ENCODE measurements around the gene ZSCAN25. TPM values are rescaled to one million over a fixed set of nuclear protein-coding genes. Genes with fewer than 3 reads are reported as not detected.

ZSCAN25 gene
- polyA plus RNA-seq, 1 donor, result 14.3 TPM

- peaks cover 37% of the 10 kb centered on the region for H3K36me3 ChIP-seq (ENCODE audit: control insufficient read depth, insufficient read depth, low read length)
- H3K4me3 ChIP-seq (ENCODE audit: low read length), result peak overlapping the region; percentile 92
- DNase-seq, result no peak
- WGBS (ENCODE audit: insufficient coverage, low lambda C conversion rate), result no CpG with 5 or more reads among the region's 22 CpGs
- peaks cover 8% of the 10 kb centered on the region for H3K4me1 ChIP-seq (ENCODE audit: control insufficient read depth, insufficient read depth, low read length)
- peak overlapping the region; percentile 75 for H3K27ac ChIP-seq (ENCODE audit: low read length)
- H3K9me3 ChIP-seq (ENCODE audit: control insufficient read depth, low read depth, low read length), result no peaks in the 10 kb centered on the region
- H3K27me3 ChIP-seq (ENCODE audit: control insufficient read depth, insufficient read depth, low read length), result no peaks in the 10 kb centered on the region
These were observed 541 bp downstream of the ZSCAN25 start for GRCh38 chr7:99617192-99617781.

- peaks cover 51% of the 10 kb centered on the region for H3K36me3 ChIP-seq (ENCODE audit: control insufficient read depth, insufficient read depth, low read length)
- WGBS (ENCODE audit: insufficient coverage, low lambda C conversion rate), result no CpG with 5 or more reads among the region's 3 CpGs
- DNase-seq, result no peak
- no peak overlapping the region for H3K27ac ChIP-seq (ENCODE audit: low read length)
- no peaks in the 10 kb centered on the region for H3K27me3 ChIP-seq (ENCODE audit: control insufficient read depth, insufficient read depth, low read length)
- no peaks in the 10 kb centered on the region for H3K9me3 ChIP-seq (ENCODE audit: control insufficient read depth, low read depth, low read length)
- no peak overlapping the region for H3K4me3 ChIP-seq (ENCODE audit: low read length)
- H3K4me1 ChIP-seq (ENCODE audit: control insufficient read depth, insufficient read depth, low read length), result peaks cover 8% of the 10 kb centered on the region
These were observed 2.0 kb downstream of the ZSCAN25 start for GRCh38 chr7:99618726-99619125.

- H3K4me1 ChIP-seq (ENCODE audit: control insufficient read depth, insufficient read depth, low read length), result peaks cover 8% of the 10 kb centered on the region
- H3K36me3 ChIP-seq (ENCODE audit: control insufficient read depth, insufficient read depth, low read length), result peaks cover 61% of the 10 kb centered on the region
- no peak for DNase-seq
- H3K27ac ChIP-seq (ENCODE audit: low read length), result no peak overlapping the region
- no peak overlapping the region for H3K4me3 ChIP-seq (ENCODE audit: low read length)
- H3K27me3 ChIP-seq (ENCODE audit: control insufficient read depth, insufficient read depth, low read length), result no peaks in the 10 kb centered on the region
- WGBS (ENCODE audit: insufficient coverage, low lambda C conversion rate), result no CpG with 5 or more reads among the region's 18 CpGs
- H3K9me3 ChIP-seq (ENCODE audit: control insufficient read depth, low read depth, low read length), result no peaks in the 10 kb centered on the region
These were observed 2.9 kb downstream of the ZSCAN25 start for GRCh38 chr7:99619571-99620130.

GRCh38 chr7:99621271-99621670, 4.5 kb downstream of the ZSCAN25 start:
- no peak overlapping the region for H3K27ac ChIP-seq (ENCODE audit: low read length)
- H3K9me3 ChIP-seq (ENCODE audit: control insufficient read depth, low read depth, low read length), result no peaks in the 10 kb centered on the region
- no peak for DNase-seq
- no CpG with 5 or more reads among the region's 5 CpGs for WGBS (ENCODE audit: insufficient coverage, low lambda C conversion rate)
- peaks cover 8% of the 10 kb centered on the region for H3K4me1 ChIP-seq (ENCODE audit: control insufficient read depth, insufficient read depth, low read length)
- peaks cover 77% of the 10 kb centered on the region for H3K36me3 ChIP-seq (ENCODE audit: control insufficient read depth, insufficient read depth, low read length)
- H3K27me3 ChIP-seq (ENCODE audit: control insufficient read depth, insufficient read depth, low read length), result no peaks in the 10 kb centered on the region
- no peak overlapping the region for H3K4me3 ChIP-seq (ENCODE audit: low read length)

- no peaks in the 10 kb centered on the region for H3K9me3 ChIP-seq (ENCODE audit: control insufficient read depth, low read depth, low read length)
- H3K27me3 ChIP-seq (ENCODE audit: control insufficient read depth, insufficient read depth, low read length), result no peaks in the 10 kb centered on the region
- DNase-seq, result no peak
- H3K4me3 ChIP-seq (ENCODE audit: low read length), result no peak overlapping the region
- no peak overlapping the region for H3K27ac ChIP-seq (ENCODE audit: low read length)
- peaks cover 87% of the 10 kb centered on the region for H3K36me3 ChIP-seq (ENCODE audit: control insufficient read depth, insufficient read depth, low read length)
- no CpG with 5 or more reads among the region's 10 CpGs for WGBS (ENCODE audit: insufficient coverage, low lambda C conversion rate)
- H3K4me1 ChIP-seq (ENCODE audit: control insufficient read depth, insufficient read depth, low read length), result peaks cover 5% of the 10 kb centered on the region
These were observed 5.8 kb downstream of the ZSCAN25 start for GRCh38 chr7:99622596-99622995.

GRCh38 chr7:99623091-99623693, 6.4 kb downstream of the ZSCAN25 start:
- Histone ChIP-seq H3K9me3 (ENCODE audit: control insufficient read depth, low read depth, low read length) (no peaks in the 10 kb centered on the region), H3K4me3 (ENCODE audit: low read length) (no peak overlapping the region), H3K27me3 (ENCODE audit: control insufficient read depth, insufficient read depth, low read length) (no peaks in the 10 kb centered on the region), H3K27ac (ENCODE audit: low read length) (no peak overlapping the region), H3K36me3 (ENCODE audit: control insufficient read depth, insufficient read depth, low read length) (peaks cover 90% of the 10 kb centered on the region), H3K4me1 (ENCODE audit: control insufficient read depth, insufficient read depth, low read length) (no peaks in the 10 kb centered on the region)
- DNase-seq, result no peak
- no CpG with 5 or more reads among the region's 7 CpGs for WGBS (ENCODE audit: insufficient coverage, low lambda C conversion rate)

GRCh38 chr7:99623702-99624447, 7.1 kb downstream of the ZSCAN25 start:
- H3K9me3 ChIP-seq (ENCODE audit: control insufficient read depth, low read depth, low read length), result no peaks in the 10 kb centered on the region
- no CpG with 5 or more reads among the region's 9 CpGs for WGBS (ENCODE audit: insufficient coverage, low lambda C conversion rate)
- peaks cover 92% of the 10 kb centered on the region for H3K36me3 ChIP-seq (ENCODE audit: control insufficient read depth, insufficient read depth, low read length)
- H3K27me3 ChIP-seq (ENCODE audit: control insufficient read depth, insufficient read depth, low read length), result no peaks in the 10 kb centered on the region
- no peak overlapping the region for H3K27ac ChIP-seq (ENCODE audit: low read length)
- no peak overlapping the region for H3K4me3 ChIP-seq (ENCODE audit: low read length)
- DNase-seq, result peak in 1 of 2 donors; percentile 29
- no peaks in the 10 kb centered on the region for H3K4me1 ChIP-seq (ENCODE audit: control insufficient read depth, insufficient read depth, low read length)

- WGBS (ENCODE audit: insufficient coverage, low lambda C conversion rate), result 100% methylated on average over 2 of the region's 16 CpGs
- no peaks in the 10 kb centered on the region for H3K4me1 ChIP-seq (ENCODE audit: control insufficient read depth, insufficient read depth, low read length)
- H3K36me3 ChIP-seq (ENCODE audit: control insufficient read depth, insufficient read depth, low read length), result peaks cover 93% of the 10 kb centered on the region
- no peak overlapping the region for H3K27ac ChIP-seq (ENCODE audit: low read length)
- peak in 1 of 2 donors; percentile 20 for DNase-seq
- no peaks in the 10 kb centered on the region for H3K27me3 ChIP-seq (ENCODE audit: control insufficient read depth, insufficient read depth, low read length)
- no peak overlapping the region for H3K4me3 ChIP-seq (ENCODE audit: low read length)
- H3K9me3 ChIP-seq (ENCODE audit: control insufficient read depth, low read depth, low read length), result no peaks in the 10 kb centered on the region
These were observed 7.7 kb downstream of the ZSCAN25 start for GRCh38 chr7:99624484-99624883.

GRCh38 chr7:99625321-99625720, 8.6 kb downstream of the ZSCAN25 start:
- Histone ChIP-seq H3K27ac (ENCODE audit: low read length) (no peak overlapping the region), H3K9me3 (ENCODE audit: control insufficient read depth, low read depth, low read length) (no peaks in the 10 kb centered on the region), H3K4me1 (ENCODE audit: control insufficient read depth, insufficient read depth, low read length) (no peaks in the 10 kb centered on the region), H3K36me3 (ENCODE audit: control insufficient read depth, insufficient read depth, low read length) (peaks cover 93% of the 10 kb centered on the region), H3K4me3 (ENCODE audit: low read length) (no peak overlapping the region), H3K27me3 (ENCODE audit: control insufficient read depth, insufficient read depth, low read length) (no peaks in the 10 kb centered on the region)
- no CpG with 5 or more reads among the region's 5 CpGs for WGBS (ENCODE audit: insufficient coverage, low lambda C conversion rate)
- DNase-seq, result no peak

- no CpG with 5 or more reads among the region's 4 CpGs for WGBS (ENCODE audit: insufficient coverage, low lambda C conversion rate)
- no peak overlapping the region for H3K4me3 ChIP-seq (ENCODE audit: low read length)
- H3K36me3 ChIP-seq (ENCODE audit: control insufficient read depth, insufficient read depth, low read length), result peaks cover 91% of the 10 kb centered on the region
- no peaks in the 10 kb centered on the region for H3K4me1 ChIP-seq (ENCODE audit: control insufficient read depth, insufficient read depth, low read length)
- no peaks in the 10 kb centered on the region for H3K27me3 ChIP-seq (ENCODE audit: control insufficient read depth, insufficient read depth, low read length)
- DNase-seq, result no peak
- H3K27ac ChIP-seq (ENCODE audit: low read length), result no peak overlapping the region
- H3K9me3 ChIP-seq (ENCODE audit: control insufficient read depth, low read depth, low read length), result no peaks in the 10 kb centered on the region
These were observed 9.2 kb downstream of the ZSCAN25 start for GRCh38 chr7:99625961-99626360.
